HCT116 (cell line): ENCODE data around the gene SIGLEC14. TPM values are rescaled to one million over a fixed set of nuclear protein-coding genes. Genes with fewer than 3 reads are reported as not detected.

Experiments
- ATAC-seq: fragments of 200-7000 bp; cut with Tn5 transposase; 2 replicates; pipeline ENCODE4 v1.9.1; 2020; ENCODE audit warnings: mild to moderate bottlenecking, moderate library complexity
- BruUV-seq: library from RNA; stranded (reverse); fragments of 400-500 nt; replicated peaks from 2 replicates; lab custom pipeline; 2021; lab: Mats Ljungman, UMichigan
- CTCF ChIA-PET: fragments of 300-600 bp; sonication (Branson Sonifier 250); formaldehyde crosslinking; loops from one replicate; lab custom pipeline; 2021; ENCODE audit warnings: antibody characterized with exemption; lab: Charles Lee
- POLR2A ChIA-PET: fragments of 300-600, 350-600 bp; sonication (Branson Sonifier 250); formaldehyde crosslinking; loops from one replicate; lab custom pipeline; 2021; ENCODE audit warnings: antibody characterized with exemption; lab: Charles Lee
- RAD21 ChIA-PET, 2 experiments: fragments of 300-600 bp; sonication (Branson Sonifier 250); formaldehyde crosslinking; loops; one replicate each; lab custom pipeline; 2023; ENCODE audit warnings: low total read pairs in 2 of 2; ENCODE audit not compliant: uncharacterized antibody in 2 of 2, unreplicated experiment in 2 of 2, low non-redundant PET in 1 of 2; lab: Charles Lee
- DNase-seq: peaks from one replicate; pipeline ENCODE4 v3.0.0-alpha.2; 2010; ENCODE audit warnings: low read depth, low spot score
- H2AFZ ChIP-seq: fragments of 200-600 bp; shearing (Covaris generic), sonication (generic); 2 replicates; pipeline ENCODE4 v1.6.1; 2017; ENCODE audit warnings: low read depth, mixed run types, mixed read lengths, antibody characterized with exemption, low read length; ENCODE audit not compliant: poor library complexity, severe bottlenecking
- H3K27ac ChIP-seq: 2 replicates; pipeline ENCODE4 v1.5.1; 2012; ENCODE audit warnings: low read depth, low read length
- H3K27me3 ChIP-seq: fragments of 200-600 bp; sonication (generic); 2 replicates; pipeline ENCODE4 v1.6.1; 2016; ENCODE audit warnings: mixed run types, low read length, mixed read lengths; ENCODE audit not compliant: insufficient read depth
- H3K36me3 ChIP-seq, 2 experiments: fragments of 200-500 bp in 1 of 2; fragments of 200-600 bp in 1 of 2; sonication (Bioruptor generic) in 1 of 2; sonication (generic) in 1 of 2; 2 replicates each; pipeline versions ENCODE4 v1.5.1 to v1.6.1; 2014 to 2016; ENCODE audit warnings: low read length in 2 of 2, inconsistent platforms in 1 of 2, mixed read lengths in 1 of 2, mixed run types in 1 of 2; ENCODE audit not compliant: insufficient read depth in 2 of 2, control insufficient read depth in 1 of 2
- H3K4me1 ChIP-seq, 2 experiments: fragments of 200-600 bp in 1 of 2; sonication (generic) in 1 of 2; 2 replicates each; pipeline versions ENCODE4 v1.5.1 to v1.6.1; 2012 to 2017; ENCODE audit warnings: low read length in 2 of 2, inconsistent platforms in 1 of 2, mild to moderate bottlenecking in 1 of 2, mixed read lengths in 1 of 2, mixed run types in 1 of 2, moderate library complexity in 1 of 2; ENCODE audit not compliant: insufficient read depth in 2 of 2, control insufficient read depth in 1 of 2
- H3K4me2 ChIP-seq: fragments of 200-600 bp; sonication (generic); 2 replicates; pipeline ENCODE4 v1.6.1; 2017; ENCODE audit warnings: mixed run types, low read length, mixed read lengths
- H3K4me3 ChIP-seq, 2 experiments: fragments of 200-600 bp in 1 of 2; sonication (generic) in 1 of 2; replicated peaks in 1 of 2; 2 replicates each; pipeline ENCODE4 v1.5.1; 2011 to 2016; ENCODE audit warnings: low read length in 2 of 2, control low read depth in 1 of 2, low read depth in 1 of 2, mild to moderate bottlenecking in 1 of 2, mixed read lengths in 1 of 2, mixed run types in 1 of 2
- H3K79me2 ChIP-seq: fragments of 200-600 bp; sonication (generic); 2 replicates; pipeline ENCODE4 v1.6.1; 2017; ENCODE audit warnings: mild to moderate bottlenecking, mixed run types, low read length, moderate library complexity, mixed read lengths; ENCODE audit not compliant: insufficient read depth
- H3K9ac ChIP-seq: fragments of 200-600 bp; sonication (generic); 2 replicates; pipeline ENCODE4 v1.6.1; 2016; ENCODE audit warnings: low read length, mixed read lengths
- H3K9me2 ChIP-seq: fragments of 200-600 bp; sonication (generic), shearing (Covaris generic); 2 replicates; pipeline ENCODE4 v1.6.1; 2017; ENCODE audit warnings: mixed run types, mild to moderate bottlenecking, moderate library complexity; ENCODE audit not compliant: insufficient read depth
- H3K9me3 ChIP-seq, 2 experiments: fragments of 200-500 bp in 1 of 2; fragments of 200-600 bp in 1 of 2; sonication (Bioruptor generic) in 1 of 2; sonication (generic) in 1 of 2; 2 replicates each; pipeline ENCODE4 v1.6.1; 2014 to 2017; ENCODE audit warnings: low read length in 2 of 2, mixed read lengths in 2 of 2, inconsistent platforms in 1 of 2, low read depth in 1 of 2, mild to moderate bottlenecking in 1 of 2, mixed run types in 1 of 2, moderate library complexity in 1 of 2; ENCODE audit not compliant: control insufficient read depth in 1 of 2, insufficient read depth in 1 of 2
- H4K20me1 ChIP-seq: fragments of 200-600 bp; sonication (generic), shearing (Covaris generic); 2 replicates; pipeline ENCODE4 v1.6.1; 2017; ENCODE audit warnings: mixed run types, mild to moderate bottlenecking, moderate library complexity; ENCODE audit not compliant: insufficient read depth
- CTCF ChIP-seq, 3 experiments: fragments of 200-600 bp in 1 of 3; sonication (generic) in 1 of 3; IDR thresholded peaks in 2 of 3; conservative IDR thresholded peaks in 1 of 3; 2 replicates each; pipeline ENCODE4 v1.5.1; 2012 to 2017; ENCODE audit warnings: low read depth in 2 of 3, low read length in 2 of 3, antibody characterized with exemption in 1 of 3, borderline replicate concordance in 1 of 3, control low read depth in 1 of 3, mild to moderate bottlenecking in 1 of 3, mixed read lengths in 1 of 3, mixed run types in 1 of 3, moderate library complexity in 1 of 3; ENCODE audit not compliant: insufficient read depth in 1 of 3
- EGR1 ChIP-seq: IDR thresholded peaks from 2 replicates; pipeline ENCODE4 v1.6.1; 2012; ENCODE audit warnings: low read depth
- ELF1 ChIP-seq: IDR thresholded peaks from 2 replicates; pipeline ENCODE4 v1.6.1; 2012; ENCODE audit warnings: low read depth, borderline replicate concordance
- FOSL1 ChIP-seq: IDR thresholded peaks from 2 replicates; pipeline ENCODE4 v1.6.1; 2012; ENCODE audit warnings: low read depth
- JUND ChIP-seq: IDR thresholded peaks from 2 replicates; pipeline ENCODE4 v1.6.1; 2012
- POLR2A ChIP-seq: IDR thresholded peaks from 2 replicates; pipeline ENCODE4 v1.7.0; 2011; ENCODE audit warnings: borderline replicate concordance; ENCODE audit not compliant: insufficient read depth, insufficient read length; ENCODE audit errors: extremely low read depth
- SP1 ChIP-seq: IDR thresholded peaks from 2 replicates; pipeline ENCODE4 v1.6.1; 2012; ENCODE audit warnings: low read depth
- SRF ChIP-seq: IDR thresholded peaks from 2 replicates; pipeline ENCODE4 v1.6.1; 2012; ENCODE audit warnings: low read depth
- TCF7L2 ChIP-seq: IDR thresholded peaks from 2 replicates; pipeline ENCODE4 v1.7.0; 2011; ENCODE audit warnings: borderline replicate concordance, inconsistent platforms; ENCODE audit not compliant: insufficient read depth, insufficient read length; ENCODE audit errors: extremely low read depth
- intact Hi-C: fragments of 100-400 bp; cut with micrococcal nuclease; formaldehyde crosslinking; loops from 2 replicates; pipeline ENCODE4 v1.10.0; 2022
- total RNA-seq: library from RNA; stranded (reverse); gene quantifications from one replicate; pipeline ENCODE4 v1.2.1, GENCODE V29; 2021; ENCODE audit not compliant: unreplicated experiment

The SIGLEC14 gene
- total RNA-seq, 1 experiment from 2014 or later, result not detected

GRCh38 chr19:51607920-51608562, 38.6 kb downstream of the SIGLEC14 start (continued):
- peak; percentile 68 for TF ChIP-seq SRF
- TF ChIP-seq POLR2A, result no peak
- no peak for TF ChIP-seq ELF1
- TF ChIP-seq SP1, result no peak

- H3K4me1 ChIP-seq, result no peaks in the 10 kb centered on the region
- POLR2A ChIA-PET, result no interaction called here
- TF ChIP-seq JUND, result no peak
- TF ChIP-seq CTCF (IDR thresholded peaks at IDR 0.05 in 2 of 3, conservative IDR thresholded peaks at IDR 0.05 in 1 of 3; ENCODE audit: borderline replicate concordance in 1 of 3, insufficient read depth in 1 of 3, low read depth in 2 of 3, low read length in 2 of 3), result no peak
- no peak for TF ChIP-seq TCF7L2
- TF ChIP-seq ELF1, result no peak
- TF ChIP-seq EGR1, result no peak
- no peak for TF ChIP-seq FOSL1
- H3K9me3 ChIP-seq, result no peaks in the 10 kb centered on the region
- no peak overlapping the region for H3K9ac ChIP-seq
- H3K27me3 ChIP-seq, result peaks cover 37% of the 10 kb centered on the region
- no peak for ATAC-seq
- CTCF ChIA-PET, result interaction anchor here (5.2 kb wide), 1 partner anchor 50 kb away, joined by 26 read pairs; no protein-coding TSS in a partner anchor
- intact Hi-C loops, result loop anchor here (5.0 kb wide), 2 partner anchors 50 to 170 kb away; no protein-coding TSS in a partner anchor
- no peak overlapping the region for H3K4me3 ChIP-seq
- no peak overlapping the region for H3K27ac ChIP-seq
- no peak overlapping the region for H3K4me2 ChIP-seq
- no peak for DNase-seq
- no peaks in the 10 kb centered on the region for H3K9me2 ChIP-seq
- H2AFZ ChIP-seq, result no peak overlapping the region
- BruUV-seq, result no TSS peak
- RAD21 ChIA-PET, result no interaction called here
- H4K20me1 ChIP-seq, result no peaks in the 10 kb centered on the region
- no peaks in the 10 kb centered on the region for H3K79me2 ChIP-seq
- no peaks in the 10 kb centered on the region for H3K36me3 ChIP-seq
Observed at GRCh38 chr19:51607077-51607476, 39.5 kb downstream of the SIGLEC14 start.
